ENCODE results near the gene BECN2.
A peak's percentile ranks its signal among the peaks of the same experiment; 100 is the strongest.

BECN2 gene

GRCh38 chr1:241947354-241947753 is 10.2 kb upstream of the BECN2 start:
- no peak for TF ChIP-seq CTCF (IDR thresholded peaks at IDR 0.05; ENCODE audit: low read depth, low read length, missing control alignments)
- no peak for DNase-seq (ENCODE audit: extremely low read depth, low read depth)
- H3K4me3 ChIP-seq (replicated peaks; ENCODE audit: low read depth, low read length) = no peak overlapping the region

- DNase-seq (ENCODE audit: extremely low read depth, low read depth) = peak; percentile 85
- no peak overlapping the region for H3K4me3 ChIP-seq (replicated peaks; ENCODE audit: low read depth, low read length)
- TF ChIP-seq CTCF (IDR thresholded peaks at IDR 0.05; ENCODE audit: low read depth, low read length, missing control alignments) = no peak
Observed at GRCh38 chr1:241950390-241950789, 7.2 kb upstream of the BECN2 start.

- TF ChIP-seq CTCF (IDR thresholded peaks at IDR 0.05; ENCODE audit: low read depth, low read length, missing control alignments) = no peak
- DNase-seq (ENCODE audit: extremely low read depth, low read depth) = no peak
- H3K4me3 ChIP-seq (replicated peaks; ENCODE audit: low read depth, low read length) = no peak overlapping the region
Observed at GRCh38 chr1:241962153-241962552, 4.6 kb downstream of the BECN2 start.

GRCh38 chr1:241963722-241964121 is 6.2 kb downstream of the BECN2 start:
- TF ChIP-seq CTCF (IDR thresholded peaks at IDR 0.05; ENCODE audit: low read depth, low read length, missing control alignments) = no peak
- H3K4me3 ChIP-seq (replicated peaks; ENCODE audit: low read depth, low read length) = no peak overlapping the region
- DNase-seq (ENCODE audit: extremely low read depth, low read depth) = no peak

GRCh38 chr1:241964550-241965282 is 7.1 kb downstream of the BECN2 start:
- no peak overlapping the region for H3K4me3 ChIP-seq (replicated peaks; ENCODE audit: low read depth, low read length)
- DNase-seq (ENCODE audit: extremely low read depth, low read depth) = no peak
- TF ChIP-seq CTCF (IDR thresholded peaks at IDR 0.05; ENCODE audit: low read depth, low read length, missing control alignments) = no peak

- no peak for TF ChIP-seq CTCF (IDR thresholded peaks at IDR 0.05; ENCODE audit: low read depth, low read length, missing control alignments)
- no peak for DNase-seq (ENCODE audit: extremely low read depth, low read depth)
- H3K4me3 ChIP-seq (replicated peaks; ENCODE audit: low read depth, low read length) = no peak overlapping the region
Observed at GRCh38 chr1:241968611-241969010, 11.0 kb downstream of the BECN2 start.

Measured in HFF-Myc (cell line).